IMR-90 (cell line): ENCODE results near the gene ARHGAP24. TPM values are rescaled to one million over a fixed set of nuclear protein-coding genes. Genes with fewer than 3 reads are reported as not detected.

ENCODE experiments used
- ATAC-seq: fragments of 200-7000 bp; cut with Tn5 transposase; 2 replicates; pipeline ENCODE4 v1.9.1; 2020; ENCODE audit warnings: low read depth, mild to moderate bottlenecking, moderate library complexity
- BruUV-seq: library from RNA; stranded (reverse); fragments of 400-500 nt; replicated peaks from 2 replicates; lab custom pipeline; 2021; lab: Mats Ljungman, UMichigan
- CTCF ChIA-PET: fragments of 300-600 bp; formaldehyde crosslinking; extraction: SDS; loops from one replicate; lab custom pipeline; 2021; ENCODE audit warnings: antibody characterized with exemption; lab: Yijun Ruan, JAX
- POLR2A ChIA-PET: fragments of 300-600 bp; sonication (Branson Sonifier 250); formaldehyde crosslinking; loops from one replicate; lab custom pipeline; 2022; ENCODE audit warnings: antibody characterized with exemption; ENCODE audit not compliant: unreplicated experiment; lab: Charles Lee
- DNase-seq: peaks from one replicate; pipeline ENCODE4 v3.0.0; 2013
- H2AFZ ChIP-seq: replicated peaks from 2 replicates; pipeline ENCODE3; 2013; ENCODE audit warnings: low read length, mild to moderate bottlenecking; ENCODE audit not compliant: poor library complexity
- H2AK5ac ChIP-seq: 2 replicates; pipeline ENCODE4 v1.6.1; 2013; ENCODE audit warnings: low read depth, low read length, inconsistent platforms
- H2AK9ac ChIP-seq: replicated peaks from 2 replicates; pipeline ENCODE3; 2013; ENCODE audit warnings: mild to moderate bottlenecking, low read depth, low read length, moderate library complexity; ENCODE audit not compliant: poor library complexity
- H2BK120ac ChIP-seq: 2 replicates; pipeline ENCODE4 v1.6.1; 2013; ENCODE audit warnings: low read depth, low read length, inconsistent platforms
- H2BK15ac ChIP-seq: 3 replicates; pipeline ENCODE4 v1.6.1; 2013; ENCODE audit warnings: low read depth, low read length, inconsistent platforms
- H2BK20ac ChIP-seq: 2 replicates; pipeline ENCODE4 v1.6.1; 2013; ENCODE audit warnings: low read depth, mild to moderate bottlenecking, inconsistent platforms, low read length, moderate library complexity
- H2BK5ac ChIP-seq: 2 replicates; pipeline ENCODE4 v1.6.1; 2013; ENCODE audit warnings: mild to moderate bottlenecking, low read depth, low read length, inconsistent platforms; ENCODE audit not compliant: poor library complexity, severe bottlenecking
- H3K14ac ChIP-seq: replicated peaks from 2 replicates; pipeline ENCODE4 v1.6.1; 2013; ENCODE audit warnings: low read depth, low read length, inconsistent platforms
- H3K18ac ChIP-seq: 2 replicates; pipeline ENCODE4 v1.6.1; 2013; ENCODE audit warnings: low read depth, low read length, control low read depth
- H3K23ac ChIP-seq: 2 replicates; pipeline ENCODE4 v1.6.1; 2013; ENCODE audit warnings: low read depth, low read length, inconsistent platforms
- H3K27ac ChIP-seq: 2 replicates; pipeline ENCODE4 v1.5.1; 2013; ENCODE audit warnings: mild to moderate bottlenecking, control low read depth, low read length; ENCODE audit not compliant: insufficient read depth
- H3K27me3 ChIP-seq: 2 replicates; pipeline ENCODE4 v1.6.1; 2013; ENCODE audit warnings: low read length; ENCODE audit not compliant: control insufficient read depth, insufficient read depth
- H3K36me3 ChIP-seq: 2 replicates; pipeline ENCODE4 v1.6.1; 2013; ENCODE audit warnings: low read length, mixed read lengths; ENCODE audit not compliant: control insufficient read depth, insufficient read depth
- H3K4ac ChIP-seq: 2 replicates; pipeline ENCODE4 v1.6.1; 2013; ENCODE audit warnings: low read depth, low read length, inconsistent platforms
- H3K4me1 ChIP-seq: 2 replicates; pipeline ENCODE4 v1.6.1; 2013; ENCODE audit warnings: low read length, mixed read lengths; ENCODE audit not compliant: control insufficient read depth, insufficient read depth
- H3K4me2 ChIP-seq: 2 replicates; pipeline ENCODE4 v1.6.1; 2013; ENCODE audit warnings: low read depth, mild to moderate bottlenecking, control low read depth, low read length, moderate library complexity
- H3K4me3 ChIP-seq: 2 replicates; pipeline ENCODE4 v1.5.1; 2013; ENCODE audit warnings: low read depth, mild to moderate bottlenecking, control low read depth, low read length, moderate library complexity; ENCODE audit not compliant: insufficient read depth
- H3K56ac ChIP-seq: 2 replicates; pipeline ENCODE4 v1.6.1; 2013; ENCODE audit warnings: low read length, inconsistent platforms; ENCODE audit not compliant: insufficient read depth; ENCODE audit errors: extremely low read depth
- H3K79me1 ChIP-seq, 2 experiments: 2 replicates each; pipeline ENCODE4 v1.6.1; 2013; ENCODE audit warnings: low read length in 2 of 2, inconsistent platforms in 1 of 2, low read depth in 1 of 2
- H3K9ac ChIP-seq: 2 replicates; pipeline ENCODE4 v1.6.1; 2013; ENCODE audit warnings: low read depth, low read length, control low read depth
- H3K9me1 ChIP-seq: 2 replicates; pipeline ENCODE4 v1.6.1; 2013; ENCODE audit warnings: low read length, inconsistent platforms; ENCODE audit not compliant: insufficient read depth
- H3K9me3 ChIP-seq: 2 replicates; pipeline ENCODE4 v1.6.1; 2013; ENCODE audit warnings: low read length; ENCODE audit not compliant: control insufficient read depth, insufficient read depth
- H4K20me1 ChIP-seq: 2 replicates; pipeline ENCODE4 v1.6.1; 2013; ENCODE audit warnings: low read length, inconsistent platforms; ENCODE audit not compliant: insufficient read depth
- H4K5ac ChIP-seq: 2 replicates; pipeline ENCODE4 v1.6.1; 2013; ENCODE audit warnings: mild to moderate bottlenecking, low read depth, low read length, control low read depth
- H4K8ac ChIP-seq, 2 experiments: 2 replicates each; pipeline ENCODE4 v1.6.1; 2013; ENCODE audit warnings: low read depth in 2 of 2, low read length in 2 of 2, control low read depth in 1 of 2, inconsistent platforms in 1 of 2
- H4K91ac ChIP-seq: 2 replicates; pipeline ENCODE4 v1.6.1; 2013; ENCODE audit warnings: low read depth, low read length, inconsistent platforms; ENCODE audit not compliant: insufficient read depth
- FOS ChIP-seq: fragments of 150-350 bp; IDR thresholded peaks from 2 replicates; pipeline ENCODE4 v1.6.1; 2016; ENCODE audit warnings: low read depth, low read length
- MXI1 ChIP-seq: IDR thresholded peaks from 2 replicates; pipeline ENCODE4 v1.6.1; 2012; ENCODE audit warnings: low read depth, mild to moderate bottlenecking, low read length, moderate library complexity, borderline replicate concordance
- NFE2L2 ChIP-seq: fragments of 150-350 bp; IDR thresholded peaks from 2 replicates; pipeline ENCODE4 v1.6.1; 2016; ENCODE audit warnings: low read depth, mild to moderate bottlenecking, low read length
- RAD21 ChIP-seq: IDR thresholded peaks from 2 replicates; pipeline ENCODE4 v1.6.1; 2012; ENCODE audit warnings: low read length, improper control_type of control experiment
- RFX5 ChIP-seq: IDR thresholded peaks from 2 replicates; pipeline ENCODE4 v1.8.0; 2012; ENCODE audit warnings: low read depth, mild to moderate bottlenecking, low read length, moderate library complexity
- SMC3 ChIP-seq: fragments of 150-350 bp; IDR thresholded peaks from 2 replicates; pipeline ENCODE4 v1.6.1; 2016; ENCODE audit warnings: low read depth, mild to moderate bottlenecking, antibody characterized with exemption, low read length, moderate library complexity
- WGBS, 2 experiments: methylation state at CpG; one replicate each; pipeline versions ENCODE4 v1.1.5 to v1.1.7; 2013; ENCODE audit warnings: missing lambda C conversion rate in 2 of 2; ENCODE audit not compliant: insufficient read length in 1 of 2; ENCODE audit errors: extremely low coverage in 2 of 2; 5-methylcytosine and 5-hydroxymethylcytosine counted together
- dilution Hi-C: fragments of 300-500 bp; cut with HindIII; formaldehyde crosslinking; loops from one replicate; pipeline ENCODE4 v1.14.3; 2018; ENCODE audit warnings: low sequenced_read_pairs; ENCODE audit not compliant: unreplicated experiment
- in situ Hi-C: fragments of 300-500 bp; cut with MboI; formaldehyde crosslinking; loops from 3 replicates; pipeline ENCODE4 v1.14.3; 2019; ENCODE audit warnings: low sequenced_read_pairs, inconsistent platforms, mixed read lengths
- intact Hi-C: fragments of 100-400 bp; cut with micrococcal nuclease; formaldehyde crosslinking; loops from 2 replicates; pipeline ENCODE4 v1.10.0; 2022
- polyA plus RNA-seq, 3 experiments: library from polyadenylated mRNA; depleted of rRNA; stranded (reverse); fragments of >200 nt; gene quantifications; 2 replicates each; pipeline ENCODE4 v1.2.3, GENCODE V29; 2012; ENCODE audit warnings: low replicate concordance in 1 of 3
- total RNA-seq: library from RNA; depleted of rRNA; stranded (reverse); fragments of >200 nt; gene quantifications from 2 replicates; pipeline ENCODE4 v1.2.3, GENCODE V29; 2012
- TF ChIP-seq, protein P1 (sequence below): fragments of 150-350 bp; IDR thresholded peaks from 2 replicates; pipeline ENCODE4 v1.6.1; 2017; ENCODE audit warnings: mild to moderate bottlenecking, antibody characterized with exemption, low read length, low read depth
- TF ChIP-seq, protein P2 (sequence below): fragments of 150-350 bp; IDR thresholded peaks from 2 replicates; pipeline ENCODE4 v1.6.1; 2016; ENCODE audit warnings: low read depth, mild to moderate bottlenecking, low read length, moderate library complexity, borderline replicate concordance

Gene ARHGAP24
- total and polyA plus RNA-seq, 2 of the 4 experiments (the other 2 are of a cell fraction), result 11.9 to 24.0 TPM

DNA sequence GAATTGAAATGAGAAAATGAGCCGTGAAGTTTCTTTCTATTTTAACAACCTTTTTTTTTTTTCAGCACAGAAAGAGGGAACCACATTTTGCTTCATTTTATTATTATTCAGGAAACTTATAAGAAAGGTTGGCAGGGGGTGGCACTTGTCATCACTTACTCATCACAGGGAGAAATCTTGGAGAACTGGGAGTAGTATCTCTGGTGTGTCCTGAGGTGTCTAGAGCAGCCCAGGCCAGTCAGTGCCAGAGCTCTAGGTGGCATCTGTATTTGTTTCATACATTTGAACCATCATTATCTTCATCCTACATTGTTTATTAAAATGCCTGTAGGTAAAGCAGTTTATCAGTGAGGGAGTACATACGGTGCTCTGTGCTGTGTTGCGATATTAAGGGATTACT lies 43.8 kb upstream of the ARHGAP24 start:
- H2BK5ac ChIP-seq, result no peak overlapping the region
- CTCF ChIA-PET, result no interaction called here
- H3K4me1 ChIP-seq, result no peaks in the 10 kb centered on the region
- H3K9ac ChIP-seq, result no peak overlapping the region
- no peaks in the 10 kb centered on the region for H3K27me3 ChIP-seq
- no peak overlapping the region for H2AFZ ChIP-seq
- dilution Hi-C loops, result no loop called here
- H4K91ac ChIP-seq, result no peak overlapping the region
- H2AK9ac ChIP-seq, result no peak overlapping the region
- H3K36me3 ChIP-seq, result no peaks in the 10 kb centered on the region
- no peaks in the 10 kb centered on the region for H3K9me1 ChIP-seq
- no peak overlapping the region for H3K23ac ChIP-seq
- no peaks in the 10 kb centered on the region for H3K79me1 ChIP-seq
- H3K56ac ChIP-seq, result no peak overlapping the region
- H3K18ac ChIP-seq, result no peak overlapping the region
- H3K4me2 ChIP-seq, result no peak overlapping the region
- no peak overlapping the region for H2AK5ac ChIP-seq
- no peak for DNase-seq
- WGBS, 2 experiments, result no CpG with 5 or more reads among the region's 3 CpGs
- no peak for ATAC-seq
- no peak overlapping the region for H3K14ac ChIP-seq
- no peak overlapping the region for H3K4me3 ChIP-seq
- intact Hi-C loops, result no loop called here
- POLR2A ChIA-PET, result interaction anchor here (0.7 kb wide), 1 partner anchor 129 kb away, joined by 4 read pairs; no protein-coding TSS in a partner anchor
- H3K27ac ChIP-seq, result no peak overlapping the region
- H4K5ac ChIP-seq, result no peak overlapping the region
- no TSS peak for BruUV-seq
- no peak overlapping the region for H3K4ac ChIP-seq
- no peak overlapping the region for H4K8ac ChIP-seq
- no peaks in the 10 kb centered on the region for H4K20me1 ChIP-seq
- TF ChIP-seq MXI1 (no peak), SMC3 (no peak), RFX5 (no peak), FOS (no peak), RAD21 (no peak), NFE2L2 (no peak)
- TF ChIP-seq, protein P1, sequence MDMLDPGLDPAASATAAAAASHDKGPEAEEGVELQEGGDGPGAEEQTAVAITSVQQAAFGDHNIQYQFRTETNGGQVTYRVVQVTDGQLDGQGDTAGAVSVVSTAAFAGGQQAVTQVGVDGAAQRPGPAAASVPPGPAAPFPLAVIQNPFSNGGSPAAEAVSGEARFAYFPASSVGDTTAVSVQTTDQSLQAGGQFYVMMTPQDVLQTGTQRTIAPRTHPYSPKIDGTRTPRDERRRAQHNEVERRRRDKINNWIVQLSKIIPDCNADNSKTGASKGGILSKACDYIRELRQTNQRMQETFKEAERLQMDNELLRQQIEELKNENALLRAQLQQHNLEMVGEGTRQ, result no peak
- TF ChIP-seq, protein P2, sequence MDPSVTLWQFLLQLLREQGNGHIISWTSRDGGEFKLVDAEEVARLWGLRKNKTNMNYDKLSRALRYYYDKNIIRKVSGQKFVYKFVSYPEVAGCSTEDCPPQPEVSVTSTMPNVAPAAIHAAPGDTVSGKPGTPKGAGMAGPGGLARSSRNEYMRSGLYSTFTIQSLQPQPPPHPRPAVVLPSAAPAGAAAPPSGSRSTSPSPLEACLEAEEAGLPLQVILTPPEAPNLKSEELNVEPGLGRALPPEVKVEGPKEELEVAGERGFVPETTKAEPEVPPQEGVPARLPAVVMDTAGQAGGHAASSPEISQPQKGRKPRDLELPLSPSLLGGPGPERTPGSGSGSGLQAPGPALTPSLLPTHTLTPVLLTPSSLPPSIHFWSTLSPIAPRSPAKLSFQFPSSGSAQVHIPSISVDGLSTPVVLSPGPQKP, result no peak
- H2BK15ac ChIP-seq, result no peak overlapping the region
- in situ Hi-C loops, result no loop called here
- H3K9me3 ChIP-seq, result no peaks in the 10 kb centered on the region
- no peak overlapping the region for H2BK120ac ChIP-seq
- H2BK20ac ChIP-seq, result no peak overlapping the region
